SU-DHL-6 (cell line): ENCODE data around the gene AKAP12.

Source experiments
- EZH2phosphoT487 ChIP-seq: fragments of 200-600 bp; sonication (generic), shearing (Covaris generic); conservative IDR thresholded peaks from 2 replicates; pipeline ENCODE4 v1.6.1; 2018; ENCODE audit warnings: mild to moderate bottlenecking, antibody characterized with exemption, low read length, moderate library complexity, mixed read lengths
- TF ChIP-seq, protein P1 (sequence below): fragments of 200-600 bp; sonication (generic); IDR thresholded peaks from one replicate; pipeline ENCODE4 v1.5.1; 2017; ENCODE audit warnings: antibody characterized with exemption, mild to moderate bottlenecking, low read length, moderate library complexity; ENCODE audit not compliant: insufficient read depth, poor library complexity, severe bottlenecking

DNA sequence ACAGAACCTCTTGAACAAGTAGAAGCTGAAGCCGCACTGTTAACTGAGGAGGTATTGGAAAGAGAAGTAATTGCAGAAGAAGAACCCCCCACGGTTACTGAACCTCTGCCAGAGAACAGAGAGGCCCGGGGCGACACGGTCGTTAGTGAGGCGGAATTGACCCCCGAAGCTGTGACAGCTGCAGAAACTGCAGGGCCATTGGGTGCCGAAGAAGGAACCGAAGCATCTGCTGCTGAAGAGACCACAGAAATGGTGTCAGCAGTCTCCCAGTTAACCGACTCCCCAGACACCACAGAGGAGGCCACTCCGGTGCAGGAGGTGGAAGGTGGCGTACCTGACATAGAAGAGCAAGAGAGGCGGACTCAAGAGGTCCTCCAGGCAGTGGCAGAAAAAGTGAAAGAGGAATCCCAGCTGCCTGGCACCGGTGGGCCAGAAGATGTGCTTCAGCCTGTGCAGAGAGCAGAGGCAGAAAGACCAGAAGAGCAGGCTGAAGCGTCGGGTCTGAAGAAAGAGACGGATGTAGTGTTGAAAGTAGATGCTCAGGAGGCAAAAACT lies 111.5 kb downstream of the AKAP12 start:
- TF ChIP-seq, protein P1, sequence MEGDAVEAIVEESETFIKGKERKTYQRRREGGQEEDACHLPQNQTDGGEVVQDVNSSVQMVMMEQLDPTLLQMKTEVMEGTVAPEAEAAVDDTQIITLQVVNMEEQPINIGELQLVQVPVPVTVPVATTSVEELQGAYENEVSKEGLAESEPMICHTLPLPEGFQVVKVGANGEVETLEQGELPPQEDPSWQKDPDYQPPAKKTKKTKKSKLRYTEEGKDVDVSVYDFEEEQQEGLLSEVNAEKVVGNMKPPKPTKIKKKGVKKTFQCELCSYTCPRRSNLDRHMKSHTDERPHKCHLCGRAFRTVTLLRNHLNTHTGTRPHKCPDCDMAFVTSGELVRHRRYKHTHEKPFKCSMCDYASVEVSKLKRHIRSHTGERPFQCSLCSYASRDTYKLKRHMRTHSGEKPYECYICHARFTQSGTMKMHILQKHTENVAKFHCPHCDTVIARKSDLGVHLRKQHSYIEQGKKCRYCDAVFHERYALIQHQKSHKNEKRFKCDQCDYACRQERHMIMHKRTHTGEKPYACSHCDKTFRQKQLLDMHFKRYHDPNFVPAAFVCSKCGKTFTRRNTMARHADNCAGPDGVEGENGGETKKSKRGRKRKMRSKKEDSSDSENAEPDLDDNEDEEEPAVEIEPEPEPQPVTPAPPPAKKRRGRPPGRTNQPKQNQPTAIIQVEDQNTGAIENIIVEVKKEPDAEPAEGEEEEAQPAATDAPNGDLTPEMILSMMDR = no peak
- TF ChIP-seq EZH2phosphoT487 = no peak
